Body of pancreas (tissue), 4 donors: ENCODE data around the gene PCDH9.
"Not testable (repeated sequence)": the region's sequence is repeated elsewhere in the genome, so short reads cannot be mapped to it uniquely, and the experiment has no call there.

Experiments
- CTCF ChIP-seq, 7 experiments: fragments of 450-650 bp in 4 of 7; fragments of 200-600 bp in 3 of 7; sonication (generic) in 3 of 7; IDR thresholded peaks; one replicate each; pipeline ENCODE4 v1.5.1; 2016 to 2019; ENCODE audit warnings: antibody characterized with exemption in 7 of 7
- POLR2A ChIP-seq, 3 donors: fragments of 450-650 bp; IDR thresholded peaks; one replicate each; pipeline ENCODE4 v1.6.1; 2016; ENCODE audit warnings: antibody characterized with exemption in 3 of 3, mild to moderate bottlenecking in 2 of 3

GRCh38 chr13:66259426-66259825 is 970.7 kb downstream of the PCDH9 start:
- TF ChIP-seq CTCF, POLR2A (IDR thresholded peaks at IDR 0.05): not testable (repeated sequence)
